GM19025 (cell line): ENCODE data around the gene MRAP.

ENCODE experiments used
- ATAC-seq: cut with Tn5 transposase; IDR thresholded peaks from one replicate; pipeline ENCODE4 v1.9.1; 2021; ENCODE audit warnings: mild to moderate bottlenecking, low read depth, moderate library complexity; ENCODE audit not compliant: unreplicated experiment

The MRAP gene

GRCh38 chr21:32346951-32347350 lies 48.3 kb downstream of the MRAP start:
- ATAC-seq: no peak

- ATAC-seq: no peak
These were observed 48.7 kb downstream of the MRAP start for GRCh38 chr21:32347351-32347750.

DNA sequence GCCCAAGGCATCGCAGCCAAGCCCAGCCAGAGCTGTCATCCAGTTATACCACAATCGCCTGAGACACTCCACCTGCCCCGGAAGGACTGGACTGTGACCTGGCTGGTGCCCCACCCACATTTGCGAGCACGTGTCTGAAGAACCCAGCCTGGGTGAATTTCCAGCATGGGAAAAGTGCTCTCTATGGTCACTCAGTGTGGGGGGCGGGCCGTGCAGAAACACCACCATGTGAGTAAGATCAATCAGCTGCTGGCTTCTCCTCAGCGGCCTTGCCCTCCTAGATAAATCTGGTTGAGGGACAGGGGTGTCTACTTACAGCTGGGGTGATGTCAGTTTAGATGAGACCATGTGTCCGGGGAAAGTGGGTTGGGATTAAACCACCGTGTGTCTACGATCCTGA lies 49.3 kb downstream of the MRAP start:
- ATAC-seq: no peak

DNA sequence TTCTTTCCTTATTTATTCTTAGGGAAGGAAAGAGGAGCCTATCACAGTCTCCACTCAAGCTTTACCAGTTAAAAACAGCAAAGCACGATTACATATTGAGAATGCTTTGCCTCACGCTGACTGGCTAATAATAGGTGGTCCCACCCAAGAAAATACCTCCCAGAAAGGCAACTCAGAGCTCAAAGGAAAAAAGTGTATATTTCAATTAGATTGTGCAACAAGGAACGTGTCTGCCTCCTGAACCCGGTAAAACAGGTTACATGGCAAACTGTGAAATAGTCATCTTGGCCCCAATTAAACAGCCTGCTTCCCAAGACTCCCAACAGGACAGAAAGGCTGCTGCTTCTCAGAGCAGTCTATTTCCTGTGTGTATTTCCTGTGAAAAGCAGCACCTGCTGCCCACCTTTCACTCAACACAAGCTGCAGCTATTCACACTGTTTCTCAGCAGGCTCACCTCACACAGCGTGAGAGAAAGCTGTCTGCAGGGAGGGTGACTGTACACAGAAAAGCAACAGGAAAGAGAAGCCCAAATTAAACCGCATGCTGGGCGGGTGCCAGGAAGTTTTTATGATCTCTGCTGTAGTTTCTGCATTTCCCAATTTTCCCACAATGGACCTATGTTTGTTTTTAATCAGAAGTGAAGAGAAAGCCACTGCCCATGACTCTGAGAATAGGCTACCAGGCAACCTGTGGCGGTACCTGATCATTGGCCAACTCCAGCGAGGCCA lies 50.1 kb downstream of the MRAP start:
- ATAC-seq: no peak

GRCh38 chr21:32349333-32349944 lies 50.8 kb downstream of the MRAP start:
- no peak for ATAC-seq

DNA sequence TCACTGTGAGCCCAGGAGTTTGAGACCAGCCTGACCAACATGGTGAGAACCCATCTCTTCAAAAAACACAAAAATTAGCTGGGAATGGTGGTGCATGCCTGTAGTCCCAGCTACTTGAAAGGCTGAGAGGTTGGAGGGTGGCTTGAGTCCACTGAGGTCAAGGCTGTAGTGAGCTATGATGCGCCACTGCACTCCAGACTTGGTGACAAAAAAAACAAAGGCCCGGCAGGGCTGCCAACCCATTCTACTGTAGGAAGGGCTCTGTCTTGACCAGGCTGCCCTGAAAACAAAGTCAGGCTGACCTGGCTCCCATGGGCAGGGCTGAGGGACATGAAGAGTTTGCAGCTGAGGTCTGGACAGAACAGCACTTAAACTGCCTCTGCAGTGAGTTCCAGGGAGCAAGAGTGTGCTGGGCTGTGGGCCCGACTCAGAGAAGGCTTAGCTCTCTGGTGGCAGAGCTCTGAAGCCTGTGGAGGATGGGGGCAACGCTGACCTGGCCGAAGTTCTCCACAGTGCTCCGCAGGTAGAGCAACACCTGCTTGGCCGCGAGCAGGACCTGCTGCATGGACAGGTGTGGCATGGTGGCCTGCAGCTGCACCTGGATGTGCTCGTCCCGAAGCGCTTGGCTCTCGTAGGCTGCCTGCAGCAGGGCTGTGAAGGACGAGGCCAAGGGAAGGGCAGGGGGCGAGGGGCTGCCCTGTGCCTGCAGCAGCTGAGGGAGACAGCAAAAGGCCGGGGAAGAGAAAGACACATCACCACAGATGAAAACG lies 51.7 kb downstream of the MRAP start:
- ATAC-seq: no peak

GRCh38 chr21:32350981-32351380 lies 52.3 kb downstream of the MRAP start:
- ATAC-seq: no peak

GRCh38 chr21:32351428-32351827 lies 52.8 kb downstream of the MRAP start:
- ATAC-seq: no peak

- no peak for ATAC-seq
These were observed 53.9 kb downstream of the MRAP start for GRCh38 chr21:32352526-32352925.

DNA sequence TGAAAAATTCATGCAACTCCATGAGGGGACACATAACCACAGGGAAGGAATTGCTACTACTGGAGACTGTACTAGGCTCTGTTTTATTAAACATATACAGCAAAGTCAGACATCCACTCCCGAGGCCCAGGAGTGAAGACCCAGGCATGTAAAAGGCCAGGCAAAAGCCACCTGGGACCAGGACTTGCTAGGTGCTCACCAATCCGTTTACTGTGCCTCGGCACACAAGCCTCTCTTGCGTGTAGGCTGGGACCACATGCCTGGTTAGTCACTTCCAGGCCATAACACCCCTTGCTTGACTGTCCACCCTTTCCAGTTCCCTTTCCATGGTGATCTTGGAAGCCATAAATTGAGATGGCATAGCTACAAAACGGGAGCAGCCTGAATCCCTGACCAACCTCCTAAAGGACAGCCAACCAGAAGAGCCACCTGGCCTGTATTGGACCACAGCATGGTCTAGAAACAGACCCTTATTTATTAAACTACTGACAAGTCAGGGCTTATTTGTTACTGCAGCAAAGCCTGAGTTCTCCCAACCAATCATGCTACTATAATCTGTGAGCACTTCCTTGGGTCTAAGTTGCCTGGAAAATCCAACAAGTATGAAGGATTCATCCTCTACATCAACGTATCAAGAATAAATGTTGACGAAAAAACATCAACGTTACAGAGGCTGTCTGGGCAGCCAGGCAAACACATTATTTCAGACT lies 54.5 kb downstream of the MRAP start:
- no peak for ATAC-seq

GRCh38 chr21:32356874-32357395 lies 58.3 kb downstream of the MRAP start:
- ATAC-seq: no peak

GRCh38 chr21:32359719-32360260 lies 61.1 kb downstream of the MRAP start:
- no peak for ATAC-seq

DNA sequence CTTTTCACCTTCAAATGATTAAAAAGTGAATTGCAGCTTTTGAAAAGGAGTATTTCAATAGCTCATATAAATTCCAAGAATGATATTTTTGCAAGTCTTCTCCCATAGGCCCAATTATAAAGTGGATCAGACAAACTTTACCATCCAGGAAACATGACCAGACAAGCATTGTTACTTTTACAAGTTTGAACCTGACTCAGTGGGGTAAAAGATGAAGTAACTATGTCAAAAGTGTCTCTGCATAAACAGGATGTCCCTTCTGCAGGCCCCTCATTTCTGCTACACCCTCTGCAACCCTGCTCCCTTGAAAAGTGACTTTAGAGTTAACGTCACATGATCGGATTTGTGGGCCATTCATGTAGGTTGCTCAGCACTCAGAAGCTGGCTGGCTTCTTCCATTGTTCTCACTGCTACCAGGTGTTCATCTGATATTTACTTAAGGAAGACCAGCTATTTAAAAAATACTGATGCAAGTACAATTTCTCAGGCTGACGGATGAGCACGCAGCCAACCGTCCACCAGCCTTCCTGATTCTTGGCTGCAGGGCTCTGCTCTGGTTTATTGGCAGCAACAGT lies 61.8 kb downstream of the MRAP start:
- ATAC-seq: no peak
